GM21390 (cell line): ENCODE results near the gene ZNF418.
"Not testable (repeated sequence)": the region's sequence is repeated elsewhere in the genome, so short reads cannot be mapped to it uniquely, and the experiment has no call there.

ENCODE experiments used
- ATAC-seq: cut with Tn5 transposase; IDR thresholded peaks from one replicate; pipeline ENCODE4 v1.9.1; 2021; ENCODE audit not compliant: unreplicated experiment

Gene ZNF418

DNA sequence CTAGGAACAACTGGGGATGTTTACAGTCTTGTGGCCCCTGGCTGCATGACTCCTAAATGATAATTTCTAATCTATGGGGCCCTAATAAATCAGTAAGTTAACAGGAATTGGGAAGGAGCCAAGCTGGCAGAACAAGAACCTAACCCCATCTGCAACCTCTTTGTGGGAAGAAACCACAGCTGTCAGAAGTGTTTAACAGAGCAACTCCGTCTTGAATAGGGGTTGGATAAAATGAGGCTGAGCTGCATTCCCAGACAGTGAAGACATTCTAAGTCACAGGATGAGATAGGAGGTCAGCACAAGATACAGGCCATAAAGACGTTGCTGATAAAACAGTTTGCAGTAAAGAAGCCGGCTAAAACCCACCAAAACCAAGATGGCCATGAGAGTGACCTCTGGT lies 44.5 kb downstream of the ZNF418 start:
- not testable (repeated sequence) for ATAC-seq

GRCh38 chr19:57888560-57889231 lies 46.5 kb downstream of the ZNF418 start, which contains the start of gene ZNF814:
Gene ZNF814 (minus strand): TSS chr19:57889037. CDS start chr19:57888802, 235 bp downstream.
- ATAC-seq: peak; percentile 63

DNA sequence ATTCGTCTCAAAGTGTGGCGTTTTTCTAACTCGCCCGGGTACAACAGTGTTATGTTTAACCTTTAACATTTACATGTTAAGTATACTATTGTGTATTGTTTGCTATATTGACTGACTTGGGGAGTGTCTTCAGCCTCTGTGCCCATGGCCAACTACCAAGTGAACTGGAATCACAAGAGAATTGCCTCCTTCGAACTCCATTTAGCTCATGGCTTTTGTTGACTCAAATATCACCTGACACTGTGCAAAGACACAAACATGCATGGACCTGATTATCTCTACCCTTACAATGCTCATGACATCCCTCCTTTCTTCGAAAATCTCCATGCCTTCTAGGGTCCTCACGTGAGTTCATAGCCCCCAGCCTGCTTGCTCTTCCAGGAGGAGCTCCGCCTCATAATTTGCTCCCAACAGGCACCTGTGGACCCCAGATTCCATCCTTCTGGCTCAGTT lies 47.1 kb downstream of the ZNF418 start:
- no peak for ATAC-seq

GRCh38 chr19:57887195-57887941 lies 47.8 kb downstream of the ZNF418 start:
- no peak for ATAC-seq

DNA sequence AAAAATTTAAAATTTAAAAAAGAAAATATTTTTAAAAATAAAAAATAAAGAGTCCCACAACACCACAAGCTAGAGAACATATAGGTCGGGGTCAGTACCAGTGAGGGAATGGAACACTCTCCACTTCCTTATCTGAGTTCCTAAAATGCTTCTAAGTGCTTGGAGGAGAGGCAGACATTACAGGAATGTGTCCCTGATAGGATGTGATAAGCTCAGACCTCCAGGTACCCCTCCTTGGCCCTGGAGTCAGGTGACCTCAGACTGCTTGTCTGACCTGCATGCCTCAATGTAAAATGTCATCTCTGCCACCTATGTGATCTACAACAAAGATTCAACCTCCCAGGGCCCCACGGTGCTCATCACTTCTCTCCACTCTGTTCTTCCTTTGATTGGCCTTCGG lies 49.2 kb downstream of the ZNF418 start:
- ATAC-seq: no peak

DNA sequence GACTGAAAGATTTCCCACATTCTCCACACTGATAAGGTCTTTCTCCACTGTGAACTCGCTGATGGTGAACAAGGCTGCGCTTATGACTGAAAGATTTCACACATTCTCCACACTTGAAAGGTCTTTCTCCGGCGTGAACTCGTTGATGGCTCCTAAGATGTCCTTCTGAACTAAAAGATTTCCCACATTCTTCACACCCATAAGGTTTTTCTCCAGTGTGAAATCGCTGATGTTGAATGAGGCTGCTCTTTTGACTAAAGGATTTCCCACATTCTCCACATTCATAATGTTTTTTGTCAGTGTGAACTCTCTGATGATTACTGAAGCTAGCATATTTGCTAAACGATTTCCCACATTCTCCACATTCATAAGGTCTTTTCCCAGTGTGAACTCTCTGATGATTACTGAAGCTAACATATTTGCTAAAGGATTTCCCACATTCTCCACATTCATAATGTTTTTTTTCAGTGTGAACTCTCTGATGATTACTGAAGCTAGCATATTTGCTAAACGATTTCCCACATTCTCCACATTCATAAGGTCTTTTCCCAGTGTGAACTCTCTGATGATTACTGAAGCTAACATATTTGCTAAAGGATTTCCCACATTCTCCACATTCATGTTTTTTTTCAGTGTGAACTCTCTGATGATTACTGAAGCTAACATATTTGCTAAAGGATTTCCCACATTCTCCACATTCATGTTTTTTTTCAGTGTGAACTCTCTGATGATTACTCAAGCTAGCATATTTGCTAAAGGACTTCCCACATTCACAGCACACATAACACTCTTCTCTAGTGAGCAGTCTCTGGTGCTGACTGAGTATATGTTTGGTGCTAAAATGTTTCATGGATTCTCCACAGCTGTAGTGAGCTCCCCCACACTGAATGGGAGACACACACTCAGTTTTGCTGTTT lies 61.1 kb downstream of the ZNF418 start:
- ATAC-seq: not testable (repeated sequence)

- ATAC-seq: no peak
These were observed 62.8 kb downstream of the ZNF418 start for GRCh38 chr19:57872450-57872849.
